ENCODE measurements around the gene NAA16.
"Not testable (repeated sequence)": the region's sequence is repeated elsewhere in the genome, so short reads cannot be mapped to it uniquely, and the experiment has no call there.

Gene NAA16

GRCh38 chr13:41310963-41311405 lies at the start of gene NAA16:
NAA16 (plus strand) TSS chr13:41311267; CDS start chr13:41311529, 262 bp downstream.
- DNase-seq, result peak; percentile 94

GRCh38 chr13:41263261-41263971 lies 47.7 kb upstream of the NAA16 start, which contains the start of gene MTRF1:
MTRF1 (minus strand) TSS chr13:41263576; CDS start chr13:41260907, 2,669 bp downstream.
- peak; percentile 68 for DNase-seq

GRCh38 chr13:41267106-41267505 lies 44.0 kb upstream of the NAA16 start:
- DNase-seq, result no peak

GRCh38 chr13:41268764-41269163 lies 42.3 kb upstream of the NAA16 start:
- no peak for DNase-seq

GRCh38 chr13:41271456-41272285 lies 39.4 kb upstream of the NAA16 start:
- DNase-seq, result no peak

- no peak for DNase-seq
Observed at GRCh38 chr13:41273831-41274441, 37.1 kb upstream of the NAA16 start.

GRCh38 chr13:41274881-41275280 lies 36.2 kb upstream of the NAA16 start:
- no peak for DNase-seq

GRCh38 chr13:41276824-41277223 lies 34.2 kb upstream of the NAA16 start:
- DNase-seq, result no peak

- not testable (repeated sequence) for DNase-seq
Observed at GRCh38 chr13:41279156-41279555, 31.9 kb upstream of the NAA16 start.

GRCh38 chr13:41282129-41282571 lies 28.9 kb upstream of the NAA16 start:
- no peak for DNase-seq

- DNase-seq, result no peak
Observed at GRCh38 chr13:41284512-41285288, 26.4 kb upstream of the NAA16 start.

GRCh38 chr13:41286370-41286769 lies 24.7 kb upstream of the NAA16 start:
- no peak for DNase-seq

GRCh38 chr13:41289463-41289881 lies 21.6 kb upstream of the NAA16 start:
- no peak for DNase-seq

- DNase-seq, result no peak
Observed at GRCh38 chr13:41291246-41291645, 19.8 kb upstream of the NAA16 start.

GRCh38 chr13:41293272-41293671 lies 17.8 kb upstream of the NAA16 start:
- DNase-seq, result no peak

GRCh38 chr13:41294914-41295313 lies 16.2 kb upstream of the NAA16 start:
- DNase-seq, result no peak

GRCh38 chr13:41295973-41296372 lies 15.1 kb upstream of the NAA16 start:
- no peak for DNase-seq

- DNase-seq, result no peak
Observed at GRCh38 chr13:41296879-41297646, 14.0 kb upstream of the NAA16 start.

- no peak for DNase-seq
Observed at GRCh38 chr13:41299316-41300094, 11.6 kb upstream of the NAA16 start.

- no peak for DNase-seq
Observed at GRCh38 chr13:41302743-41303142, 8.3 kb upstream of the NAA16 start.

GRCh38 chr13:41304551-41304950 lies 6.5 kb upstream of the NAA16 start:
- no peak for DNase-seq
